ENCODE results near the gene SSBP2. TPM values are rescaled to one million over a fixed set of nuclear protein-coding genes. Genes with fewer than 3 reads are reported as not detected.
A peak's percentile ranks its signal among the peaks of the same experiment; 100 is the strongest.

Gene SSBP2
- total and polyA plus RNA-seq, 5 donors from 2014 or later = 17.6 to 43.0 (median 37.4) TPM

GRCh38 chr5:81757404-81757803, 6.5 kb upstream of the SSBP2 start:
- H3K9me3 ChIP-seq (ENCODE audit: control insufficient read depth in 2 of 2, low read length in 2 of 2) = no peaks in the 10 kb centered on the region
- Mint-ChIP-seq H3K36me3 (no peaks in the 10 kb centered on the region), H3K4me1 (peaks cover 0 to 11% (median 3%) of the 10 kb centered on the region in 4 donors), H3K27me3 (peaks cover 27% of the 10 kb centered on the region), H3K9me3 (peaks cover 0 to 1% (median 0%) of the 10 kb centered on the region in 7 donors), H3K4me3 (no peak overlapping the region), H3K27ac (no peak overlapping the region)
- no peaks in the 10 kb centered on the region for H3K4me1 ChIP-seq (ENCODE audit: control insufficient read depth, insufficient read depth, low read length, poor library complexity, severe bottlenecking)
- H3K27ac ChIP-seq (ENCODE audit: insufficient read depth, low read length, poor library complexity, severe bottlenecking) = no peak overlapping the region
- no peaks in the 10 kb centered on the region for H3K36me3 ChIP-seq (ENCODE audit: control insufficient read depth, insufficient read depth, low read length)
- no peak for ATAC-seq (ENCODE audit: low read depth in 2 of 2)
- H3K4me3 ChIP-seq (ENCODE audit: low read depth, low read length) = no peak overlapping the region
- no peak for DNase-seq
- peaks cover 6% of the 10 kb centered on the region for H3K27me3 ChIP-seq (ENCODE audit: control insufficient read depth, insufficient read depth, low read length)

DNA sequence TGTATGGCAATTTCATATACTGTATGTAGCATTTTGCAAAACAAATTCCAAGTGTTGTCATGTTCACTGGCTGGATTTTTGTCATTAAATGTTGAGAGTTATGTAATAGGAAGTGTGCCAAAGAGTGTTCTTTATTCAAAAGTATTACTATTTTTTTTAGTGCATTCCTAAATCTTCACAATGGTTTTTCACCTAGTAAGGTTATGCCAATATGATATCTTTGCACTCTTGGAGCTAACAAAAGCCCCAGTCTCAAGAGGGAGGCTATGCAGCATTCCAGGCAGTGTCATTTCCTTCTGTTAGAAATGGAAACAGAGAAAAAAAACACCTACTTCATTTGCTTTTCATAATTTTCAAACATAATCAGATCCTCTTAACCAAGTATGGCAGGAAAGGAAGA, 5.1 kb upstream of the SSBP2 start:
- H3K27me3 Mint-ChIP-seq = peaks cover 24% of the 10 kb centered on the region
- ATAC-seq (ENCODE audit: low read depth in 2 of 2) = no peak

GRCh38 chr5:81755320-81755719, 4.4 kb upstream of the SSBP2 start:
- Mint-ChIP-seq H3K4me1 (peaks cover 5 to 8% (median 6%) of the 10 kb centered on the region in 4 donors), H3K27me3 (peaks cover 24% of the 10 kb centered on the region), H3K9me3 (peaks cover 0 to 2% (median 0%) of the 10 kb centered on the region in 7 donors), H3K27ac (no peak overlapping the region), H3K4me3 (no peak overlapping the region), H3K36me3 (no peaks in the 10 kb centered on the region)
- ATAC-seq (ENCODE audit: low read depth in 2 of 2) = no peak
- H3K36me3 ChIP-seq (ENCODE audit: control insufficient read depth, insufficient read depth, low read length) = no peaks in the 10 kb centered on the region
- no peak overlapping the region for H3K27ac ChIP-seq (ENCODE audit: insufficient read depth, low read length, poor library complexity, severe bottlenecking)
- DNase-seq = no peak
- H3K9me3 ChIP-seq (ENCODE audit: control insufficient read depth in 2 of 2, low read length in 2 of 2) = no peaks in the 10 kb centered on the region
- peaks cover 4% of the 10 kb centered on the region for H3K4me1 ChIP-seq (ENCODE audit: control insufficient read depth, insufficient read depth, low read length, poor library complexity, severe bottlenecking)
- peaks cover 9% of the 10 kb centered on the region for H3K27me3 ChIP-seq (ENCODE audit: control insufficient read depth, insufficient read depth, low read length)
- no peak overlapping the region for H3K4me3 ChIP-seq (ENCODE audit: low read depth, low read length)

More for the DNA sequence above, 5.1 kb upstream of the SSBP2 start:
- H3K4me3 ChIP-seq (ENCODE audit: low read depth, low read length) = no peak overlapping the region
- H3K4me1 Mint-ChIP-seq = peaks cover 2 to 13% (median 7%) of the 10 kb centered on the region in 4 donors
- H3K9me3 Mint-ChIP-seq = peaks cover 0 to 2% (median 0%) of the 10 kb centered on the region in 7 donors
- peaks cover 9% of the 10 kb centered on the region for H3K27me3 ChIP-seq (ENCODE audit: control insufficient read depth, insufficient read depth, low read length)
- no peak for DNase-seq
- H3K36me3 Mint-ChIP-seq = no peaks in the 10 kb centered on the region
- no peak overlapping the region for H3K27ac Mint-ChIP-seq
- H3K4me3 Mint-ChIP-seq = no peak overlapping the region
- no peaks in the 10 kb centered on the region for H3K36me3 ChIP-seq (ENCODE audit: control insufficient read depth, insufficient read depth, low read length)
- H3K4me1 ChIP-seq (ENCODE audit: control insufficient read depth, insufficient read depth, low read length, poor library complexity, severe bottlenecking) = peaks cover 4% of the 10 kb centered on the region
- no peak overlapping the region for H3K27ac ChIP-seq (ENCODE audit: insufficient read depth, low read length, poor library complexity, severe bottlenecking)
- H3K9me3 ChIP-seq (ENCODE audit: control insufficient read depth in 2 of 2, low read length in 2 of 2) = no peaks in the 10 kb centered on the region

GRCh38 chr5:81754621-81755020, 3.7 kb upstream of the SSBP2 start:
- ATAC-seq (ENCODE audit: low read depth in 2 of 2) = no peak
- H3K9me3 ChIP-seq (ENCODE audit: control insufficient read depth in 2 of 2, low read length in 2 of 2) = no peaks in the 10 kb centered on the region
- Mint-ChIP-seq H3K36me3 (no peaks in the 10 kb centered on the region), H3K4me1 (peaks cover 5 to 6% (median 5%) of the 10 kb centered on the region in 4 donors), H3K9me3 (peaks cover 0 to 2% (median 0%) of the 10 kb centered on the region in 7 donors), H3K27ac (no peak overlapping the region), H3K27me3 (peaks cover 24% of the 10 kb centered on the region), H3K4me3 (no peak overlapping the region)
- H3K27me3 ChIP-seq (ENCODE audit: control insufficient read depth, insufficient read depth, low read length) = peaks cover 9% of the 10 kb centered on the region
- no peak for DNase-seq
- H3K4me1 ChIP-seq (ENCODE audit: control insufficient read depth, insufficient read depth, low read length, poor library complexity, severe bottlenecking) = peaks cover 6% of the 10 kb centered on the region
- H3K27ac ChIP-seq (ENCODE audit: insufficient read depth, low read length, poor library complexity, severe bottlenecking) = no peak overlapping the region
- no peaks in the 10 kb centered on the region for H3K36me3 ChIP-seq (ENCODE audit: control insufficient read depth, insufficient read depth, low read length)
- no peak overlapping the region for H3K4me3 ChIP-seq (ENCODE audit: low read depth, low read length)

- Mint-ChIP-seq H3K27ac (peak overlapping the region in 2 of 3 donors; percentile 2 to 54), H3K36me3 (no peaks in the 10 kb centered on the region), H3K27me3 (peaks cover 29% of the 10 kb centered on the region), H3K4me3 (peak overlapping the region in 3 of 4 donors; percentile 26 to 96 (median 66)), H3K9me3 (peaks cover 0 to 2% (median 0%) of the 10 kb centered on the region in 7 donors), H3K4me1 (peaks cover 5 to 16% (median 13%) of the 10 kb centered on the region in 4 donors)
- DNase-seq (no peak), ATAC-seq (ENCODE audit: low read depth in 2 of 2) (no peak)
- peaks cover 9% of the 10 kb centered on the region for H3K27me3 ChIP-seq (ENCODE audit: control insufficient read depth, insufficient read depth, low read length)
- peaks cover 14% of the 10 kb centered on the region for H3K4me1 ChIP-seq (ENCODE audit: control insufficient read depth, insufficient read depth, low read length, poor library complexity, severe bottlenecking)
- no peaks in the 10 kb centered on the region for H3K36me3 ChIP-seq (ENCODE audit: control insufficient read depth, insufficient read depth, low read length)
- H3K27ac ChIP-seq (ENCODE audit: insufficient read depth, low read length, poor library complexity, severe bottlenecking) = no peak overlapping the region
- H3K4me3 ChIP-seq (ENCODE audit: low read depth, low read length) = no peak overlapping the region
- no peaks in the 10 kb centered on the region for H3K9me3 ChIP-seq (ENCODE audit: control insufficient read depth in 2 of 2, low read length in 2 of 2)
These were observed 2.5 kb upstream of the SSBP2 start for GRCh38 chr5:81753429-81753828.

DNA sequence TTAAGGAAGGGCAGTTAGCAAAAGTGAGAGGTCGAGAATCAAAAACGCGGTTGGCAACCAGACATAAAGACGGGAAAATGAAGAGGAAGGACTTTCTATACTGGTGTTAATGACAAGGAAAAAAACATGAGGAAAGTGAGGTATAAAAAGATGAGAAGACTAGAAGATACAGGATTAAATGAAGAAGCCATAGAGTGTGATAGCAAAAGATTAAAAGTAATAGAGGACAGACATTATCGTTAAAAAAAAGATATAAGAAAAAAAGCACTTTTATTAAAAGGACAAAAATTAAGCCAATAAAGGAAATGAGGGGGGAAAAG, 1.7 kb upstream of the SSBP2 start:
- no peaks in the 10 kb centered on the region for H3K9me3 ChIP-seq (ENCODE audit: control insufficient read depth in 2 of 2, low read length in 2 of 2)
- no peaks in the 10 kb centered on the region for H3K36me3 Mint-ChIP-seq
- H3K4me3 Mint-ChIP-seq = peak overlapping the region; percentile 80 to 96 (median 84)
- H3K4me1 Mint-ChIP-seq = peaks cover 10 to 20% (median 17%) of the 10 kb centered on the region in 4 donors
- H3K27me3 Mint-ChIP-seq = peaks cover 35% of the 10 kb centered on the region
- ATAC-seq (ENCODE audit: low read depth in 2 of 2) (no peak), DNase-seq (no peak)
- H3K4me1 ChIP-seq (ENCODE audit: control insufficient read depth, insufficient read depth, low read length, poor library complexity, severe bottlenecking) = peaks cover 14% of the 10 kb centered on the region
- peaks cover 9% of the 10 kb centered on the region for H3K27me3 ChIP-seq (ENCODE audit: control insufficient read depth, insufficient read depth, low read length)
- H3K27ac Mint-ChIP-seq = peak overlapping the region in 2 of 3 donors; percentile 47 to 52
- H3K27ac ChIP-seq (ENCODE audit: insufficient read depth, low read length, poor library complexity, severe bottlenecking) = no peak overlapping the region
- H3K9me3 Mint-ChIP-seq = peaks cover 0 to 2% (median 0%) of the 10 kb centered on the region in 7 donors
- H3K36me3 ChIP-seq (ENCODE audit: control insufficient read depth, insufficient read depth, low read length) = no peaks in the 10 kb centered on the region
- peak overlapping the region; percentile 43 for H3K4me3 ChIP-seq (ENCODE audit: low read depth, low read length)

GRCh38 chr5:81751836-81752643, 1.1 kb upstream of the SSBP2 start:
- DNase-seq = no peak
- peaks cover 15 to 26% (median 19%) of the 10 kb centered on the region in 4 donors for H3K4me1 Mint-ChIP-seq
- H3K4me3 Mint-ChIP-seq = peak overlapping the region; percentile 80 to 96 (median 91)
- ATAC-seq (ENCODE audit: low read depth in 2 of 2) = no peak
- peak overlapping the region; percentile 4 to 52 (median 47) for H3K27ac Mint-ChIP-seq
- H3K36me3 Mint-ChIP-seq = no peaks in the 10 kb centered on the region
- peak overlapping the region; percentile 43 for H3K4me3 ChIP-seq (ENCODE audit: low read depth, low read length)
- no peaks in the 10 kb centered on the region for H3K36me3 ChIP-seq (ENCODE audit: control insufficient read depth, insufficient read depth, low read length)
- peak overlapping the region; percentile 79 for H3K27ac ChIP-seq (ENCODE audit: insufficient read depth, low read length, poor library complexity, severe bottlenecking)
- H3K4me1 ChIP-seq (ENCODE audit: control insufficient read depth, insufficient read depth, low read length, poor library complexity, severe bottlenecking) = peaks cover 14% of the 10 kb centered on the region
- peaks cover 37% of the 10 kb centered on the region for H3K27me3 Mint-ChIP-seq
- H3K27me3 ChIP-seq (ENCODE audit: control insufficient read depth, insufficient read depth, low read length) = peaks cover 9% of the 10 kb centered on the region
- H3K9me3 Mint-ChIP-seq = peaks cover 0 to 2% (median 0%) of the 10 kb centered on the region in 7 donors
- H3K9me3 ChIP-seq (ENCODE audit: control insufficient read depth in 2 of 2, low read length in 2 of 2) = no peaks in the 10 kb centered on the region
